DMS 273 treated with DMSO at 0.1 percent for 48 hours (cell line): ENCODE results near the gene GALNT17.
"Not testable (repeated sequence)": the region's sequence is repeated elsewhere in the genome, so short reads cannot be mapped to it uniquely, and the experiment has no call there.

Source experiments
- DNase-seq: peaks from one replicate; lab custom pipeline; 2025; lab: John Stamatoyannopoulos, UW

GALNT17 gene

GRCh38 chr7:71165708-71166107 lies 33.8 kb downstream of the GALNT17 start:
- DNase-seq: no peak

- DNase-seq: no peak
These were observed 39.5 kb downstream of the GALNT17 start for GRCh38 chr7:71171476-71171875.

- DNase-seq: no peak
These were observed 42.0 kb downstream of the GALNT17 start for GRCh38 chr7:71173955-71174354.

GRCh38 chr7:71182438-71182935 lies 50.5 kb downstream of the GALNT17 start:
- no peak for DNase-seq

- DNase-seq: no peak
These were observed 52.2 kb downstream of the GALNT17 start for GRCh38 chr7:71184136-71184535.

GRCh38 chr7:71184609-71185008 lies 52.7 kb downstream of the GALNT17 start:
- DNase-seq: no peak

- DNase-seq: no peak
These were observed 54.7 kb downstream of the GALNT17 start for GRCh38 chr7:71186535-71187057.

- peak; percentile 87 for DNase-seq
These were observed 59.8 kb downstream of the GALNT17 start for GRCh38 chr7:71191771-71192170.

- peak; percentile 96 for DNase-seq
These were observed 61.3 kb downstream of the GALNT17 start for GRCh38 chr7:71193099-71193810.

GRCh38 chr7:71198391-71198790 lies 66.4 kb downstream of the GALNT17 start:
- DNase-seq: peak; percentile 47

GRCh38 chr7:71198887-71199286 lies 66.9 kb downstream of the GALNT17 start:
- DNase-seq: peak; percentile 50

GRCh38 chr7:71206184-71206583 lies 74.2 kb downstream of the GALNT17 start:
- DNase-seq: no peak

GRCh38 chr7:71208881-71209280 lies 76.9 kb downstream of the GALNT17 start:
- DNase-seq: no peak

- not testable (repeated sequence) for DNase-seq
These were observed 77.5 kb downstream of the GALNT17 start for GRCh38 chr7:71209484-71209883.

- DNase-seq: no peak
These were observed 78.3 kb downstream of the GALNT17 start for GRCh38 chr7:71210220-71210619.

- not testable (repeated sequence) for DNase-seq
These were observed 80.5 kb downstream of the GALNT17 start for GRCh38 chr7:71212433-71212832.

GRCh38 chr7:71216211-71216610 lies 84.3 kb downstream of the GALNT17 start:
- no peak for DNase-seq

- no peak for DNase-seq
These were observed 88.3 kb downstream of the GALNT17 start for GRCh38 chr7:71220210-71220695.

GRCh38 chr7:71221049-71221448 lies 89.1 kb downstream of the GALNT17 start:
- no peak for DNase-seq

GRCh38 chr7:71221549-71221948 lies 89.6 kb downstream of the GALNT17 start:
- no peak for DNase-seq

GRCh38 chr7:71227126-71227525 lies 95.2 kb downstream of the GALNT17 start:
- DNase-seq: no peak

GRCh38 chr7:71229148-71229547 lies 97.2 kb downstream of the GALNT17 start:
- DNase-seq: no peak

GRCh38 chr7:71229699-71230098 lies 97.8 kb downstream of the GALNT17 start:
- no peak for DNase-seq

- DNase-seq: no peak
These were observed 103.3 kb downstream of the GALNT17 start for GRCh38 chr7:71235253-71235652.
